Measurements from ENCODE around the gene NOM1. TPM values are rescaled to one million over a fixed set of nuclear protein-coding genes. Genes with fewer than 3 reads are reported as not detected.

The NOM1 gene
- total RNA-seq, 4 donors from 2014 or later = 8.1 to 77.6 (median 26.7) TPM

DNA sequence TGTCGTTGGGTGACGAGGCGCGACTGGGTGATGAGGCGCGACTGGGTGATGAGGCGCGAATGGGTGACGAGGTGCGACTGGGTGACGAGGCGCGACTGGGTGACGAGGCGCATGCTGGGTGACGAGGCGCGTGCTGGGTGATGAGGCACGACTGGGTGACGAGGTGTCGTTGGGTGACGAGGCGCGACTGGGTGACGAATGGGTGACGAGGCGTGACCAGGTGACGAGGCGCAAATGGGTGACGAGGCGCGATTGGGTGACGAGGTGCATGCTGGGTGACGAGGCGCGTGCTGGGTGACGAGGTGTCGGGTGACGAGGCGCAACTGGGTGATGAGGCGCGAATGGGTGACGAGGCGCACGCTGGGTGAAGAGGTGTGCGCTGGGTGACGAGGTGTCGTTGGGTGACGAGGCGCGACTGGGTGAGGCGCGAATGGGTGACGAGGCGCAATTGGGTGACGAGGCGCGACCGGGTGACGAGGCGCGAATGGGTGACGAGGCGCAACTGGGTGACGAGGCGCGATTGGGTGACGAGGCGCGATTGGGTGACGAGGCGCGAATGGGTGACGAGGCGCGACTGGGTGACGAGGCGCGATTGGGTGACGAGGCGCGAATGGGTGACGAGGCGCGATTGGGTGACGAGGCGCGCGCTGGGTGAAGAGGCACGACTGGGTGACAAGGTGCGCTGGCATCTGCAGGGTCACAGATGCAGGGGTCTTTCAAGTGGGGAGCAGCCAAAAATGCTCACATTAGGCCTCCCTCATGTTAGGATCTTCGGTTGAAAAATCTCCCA, 7.9 kb upstream of the NOM1 start:
- no peak for TF ChIP-seq POLR2A (IDR thresholded peaks at IDR 0.05)
- TF ChIP-seq, protein P1, sequence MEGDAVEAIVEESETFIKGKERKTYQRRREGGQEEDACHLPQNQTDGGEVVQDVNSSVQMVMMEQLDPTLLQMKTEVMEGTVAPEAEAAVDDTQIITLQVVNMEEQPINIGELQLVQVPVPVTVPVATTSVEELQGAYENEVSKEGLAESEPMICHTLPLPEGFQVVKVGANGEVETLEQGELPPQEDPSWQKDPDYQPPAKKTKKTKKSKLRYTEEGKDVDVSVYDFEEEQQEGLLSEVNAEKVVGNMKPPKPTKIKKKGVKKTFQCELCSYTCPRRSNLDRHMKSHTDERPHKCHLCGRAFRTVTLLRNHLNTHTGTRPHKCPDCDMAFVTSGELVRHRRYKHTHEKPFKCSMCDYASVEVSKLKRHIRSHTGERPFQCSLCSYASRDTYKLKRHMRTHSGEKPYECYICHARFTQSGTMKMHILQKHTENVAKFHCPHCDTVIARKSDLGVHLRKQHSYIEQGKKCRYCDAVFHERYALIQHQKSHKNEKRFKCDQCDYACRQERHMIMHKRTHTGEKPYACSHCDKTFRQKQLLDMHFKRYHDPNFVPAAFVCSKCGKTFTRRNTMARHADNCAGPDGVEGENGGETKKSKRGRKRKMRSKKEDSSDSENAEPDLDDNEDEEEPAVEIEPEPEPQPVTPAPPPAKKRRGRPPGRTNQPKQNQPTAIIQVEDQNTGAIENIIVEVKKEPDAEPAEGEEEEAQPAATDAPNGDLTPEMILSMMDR (IDR thresholded peaks at IDR 0.05) = no peak
- H3K27me3 ChIP-seq = peaks cover 0 to 11% of the 10 kb centered on the region in 2 donors
- H3K4me3 ChIP-seq = no peak overlapping the region
- H3K4me1 ChIP-seq = no peaks in the 10 kb centered on the region
- no peaks in the 10 kb centered on the region for H3K36me3 ChIP-seq
- DNase-seq = peak in 1 of 3 donors; percentile 37
- H3K9me3 ChIP-seq = no peaks in the 10 kb centered on the region
- no peak overlapping the region for H3K27ac ChIP-seq

- peaks cover 0 to 11% of the 10 kb centered on the region in 2 donors for H3K27me3 ChIP-seq
- no peaks in the 10 kb centered on the region for H3K9me3 ChIP-seq
- H3K4me1 ChIP-seq = no peaks in the 10 kb centered on the region
- H3K27ac ChIP-seq = no peak overlapping the region
- no peak for TF ChIP-seq POLR2A (IDR thresholded peaks at IDR 0.05)
- TF ChIP-seq, protein P1 (IDR thresholded peaks at IDR 0.05) = no peak
- H3K4me3 ChIP-seq = no peak overlapping the region
- no peak for DNase-seq
- H3K36me3 ChIP-seq = no peaks in the 10 kb centered on the region
Observed at GRCh38 chr7:156942708-156943090, 6.8 kb upstream of the NOM1 start.

DNA sequence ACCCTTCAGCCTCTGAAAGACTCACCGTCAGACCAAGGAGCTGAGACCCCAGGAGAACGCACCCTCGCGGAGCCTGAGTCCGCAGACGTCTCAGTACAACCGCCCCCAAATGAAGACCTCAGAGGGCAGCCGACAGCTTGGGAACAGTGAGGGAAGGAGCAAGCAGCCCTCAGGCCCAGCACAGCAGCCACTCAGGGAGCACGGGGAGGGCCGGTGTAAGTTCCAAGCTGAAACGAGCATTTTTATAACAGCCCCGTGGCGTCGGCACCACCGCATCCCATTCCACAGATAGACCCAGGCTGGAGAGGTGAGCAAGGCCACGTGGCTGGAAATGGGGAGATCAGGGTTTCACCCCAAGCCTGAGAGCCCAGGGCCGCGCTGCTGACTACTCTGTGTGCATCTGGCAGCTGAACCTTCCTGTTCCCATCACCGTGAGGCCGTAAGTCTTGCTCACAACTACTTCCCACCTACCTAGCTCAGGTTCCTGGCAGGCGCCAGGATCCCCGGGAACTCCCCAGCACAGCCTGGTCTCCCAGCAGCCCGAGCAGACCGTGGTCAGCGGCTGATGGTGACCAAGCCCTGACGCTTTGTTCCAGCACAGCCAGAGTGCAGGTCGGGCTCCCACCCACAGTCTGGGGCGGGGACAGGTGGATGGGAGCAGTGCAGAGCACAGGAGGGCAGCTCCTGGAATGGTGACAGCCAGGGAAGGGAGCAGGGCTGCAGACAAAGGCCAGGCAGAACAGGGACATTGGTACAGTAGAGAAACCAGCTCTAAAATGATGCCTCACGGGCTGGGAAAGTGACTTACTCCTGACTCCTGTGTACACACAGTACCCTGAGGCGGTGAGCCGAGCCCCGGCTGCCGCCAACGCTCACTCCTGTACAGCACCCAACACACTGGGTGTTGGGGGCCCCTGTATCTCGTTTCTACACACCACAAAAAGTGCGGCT, 6.1 kb upstream of the NOM1 start:
- no peak for DNase-seq
- no peak for TF ChIP-seq POLR2A (IDR thresholded peaks at IDR 0.05)
- TF ChIP-seq, protein P1 (IDR thresholded peaks at IDR 0.05) = no peak
- peaks cover 0 to 11% of the 10 kb centered on the region in 2 donors for H3K27me3 ChIP-seq
- H3K9me3 ChIP-seq = no peaks in the 10 kb centered on the region
- no peaks in the 10 kb centered on the region for H3K4me1 ChIP-seq
- H3K4me3 ChIP-seq = no peak overlapping the region
- no peaks in the 10 kb centered on the region for H3K36me3 ChIP-seq
- H3K27ac ChIP-seq = no peak overlapping the region

GRCh38 chr7:156944876-156945275, 4.6 kb upstream of the NOM1 start:
- Histone ChIP-seq H3K27me3 (peaks cover 0 to 11% of the 10 kb centered on the region in 2 donors), H3K36me3 (no peaks in the 10 kb centered on the region), H3K9me3 (no peaks in the 10 kb centered on the region), H3K27ac (no peak overlapping the region), H3K4me3 (no peak overlapping the region), H3K4me1 (peaks cover 0 to 7% (median 0%) of the 10 kb centered on the region in 4 donors)
- DNase-seq = no peak
- TF ChIP-seq, protein P1 (IDR thresholded peaks at IDR 0.05) = no peak
- no peak for TF ChIP-seq POLR2A (IDR thresholded peaks at IDR 0.05)

DNA sequence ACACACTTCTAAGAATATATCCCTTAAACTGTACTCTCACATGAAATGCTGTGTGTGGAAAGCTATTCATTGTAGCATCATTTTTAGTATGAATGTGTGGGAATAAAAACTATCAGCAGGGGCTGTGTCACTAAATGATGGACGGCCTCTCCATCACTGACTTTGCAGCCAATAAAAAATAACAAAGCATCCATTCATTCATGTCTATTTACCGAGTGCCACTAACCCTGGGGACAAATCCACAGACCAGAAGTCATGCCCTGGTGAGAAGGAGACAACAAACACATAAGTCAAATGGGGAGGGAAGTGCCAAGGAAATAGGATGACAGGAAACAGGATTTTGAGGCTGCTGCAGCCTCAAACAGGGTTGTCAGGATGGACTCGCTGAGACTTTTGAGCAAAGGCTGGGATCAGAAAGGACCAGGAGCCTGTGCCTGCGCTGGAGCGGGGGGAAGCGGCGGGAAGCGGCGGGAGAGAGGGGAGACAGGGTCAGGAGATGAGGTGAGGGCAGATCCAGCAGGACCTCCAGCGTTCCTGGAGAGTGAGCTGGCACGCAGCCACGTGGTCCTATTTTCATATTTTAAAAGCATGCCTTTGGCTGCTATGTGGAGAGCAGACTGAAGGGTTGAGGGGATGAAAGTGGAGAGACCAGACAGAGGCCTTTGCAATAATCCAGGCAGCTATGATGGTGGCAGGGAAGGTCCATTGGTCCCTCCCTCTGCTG, 2.2 kb upstream of the NOM1 start:
- DNase-seq = peak in 1 of 3 donors; percentile 25
- H3K9me3 ChIP-seq = no peaks in the 10 kb centered on the region
- no peak overlapping the region for H3K27ac ChIP-seq
- H3K4me3 ChIP-seq = no peak overlapping the region
- peaks cover 0 to 11% of the 10 kb centered on the region in 2 donors for H3K27me3 ChIP-seq
- TF ChIP-seq POLR2A (IDR thresholded peaks at IDR 0.05) = no peak
- TF ChIP-seq, protein P1 (IDR thresholded peaks at IDR 0.05) = no peak
- peaks cover 0 to 28% (median 6%) of the 10 kb centered on the region in 4 donors for H3K4me1 ChIP-seq
- no peaks in the 10 kb centered on the region for H3K36me3 ChIP-seq
